Stimulated activated CD4-positive, alpha-beta T cell treated with anti-CD3 and anti-CD28 coated beads, Interleukin-4, amount 100 ng/mL, for 48 hours (primary cell): Measurements from ENCODE around the gene FSD1L.
"Not testable (repeated sequence)": the region's sequence is repeated elsewhere in the genome, so short reads cannot be mapped to it uniquely, and the experiment has no call there.

Experiments
- DNase-seq, 2 donors: peaks; one replicate each; pipeline ENCODE4 v3.0.0-alpha.2; 2020; ENCODE audit warnings: low read depth in 2 of 2

FSD1L gene

DNA sequence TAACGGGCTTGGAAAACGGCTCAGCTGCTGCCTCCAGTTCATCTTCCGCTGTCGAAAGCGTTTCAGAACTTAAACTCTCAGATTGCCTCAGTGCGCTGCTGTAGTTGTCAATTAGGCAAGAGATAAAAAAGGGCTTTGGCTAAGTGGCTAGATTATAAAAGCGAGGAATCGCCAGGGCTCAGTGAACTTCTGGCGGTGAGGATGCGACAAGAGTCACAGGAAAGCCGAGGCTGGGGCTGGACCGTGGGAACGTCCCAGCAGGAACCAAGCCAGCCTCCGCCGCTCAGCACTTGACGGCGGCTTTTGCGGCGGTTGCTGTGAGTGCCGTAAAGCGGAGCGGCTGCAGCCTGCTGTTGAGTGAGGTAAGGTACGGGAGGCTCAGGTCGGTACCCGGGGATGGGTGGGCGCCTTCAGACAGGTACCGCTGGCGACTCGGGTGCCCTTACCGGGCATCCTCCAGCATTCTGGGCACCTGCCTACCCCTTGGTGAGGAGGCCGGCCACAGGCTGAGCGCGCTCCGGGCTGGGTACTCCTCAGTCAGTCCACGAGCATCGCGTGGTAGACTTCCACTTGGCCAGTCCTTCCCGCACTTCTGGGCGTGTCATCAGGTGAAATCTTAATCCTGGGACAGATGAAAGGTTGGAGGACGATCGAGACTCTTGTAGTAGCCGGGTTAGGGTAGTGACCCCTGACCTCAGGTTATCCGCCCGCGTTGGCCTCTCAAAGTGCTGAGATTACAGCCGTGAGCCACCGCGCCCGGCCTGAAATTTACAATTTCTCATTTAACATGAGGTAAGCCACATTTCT, 110.2 kb downstream of the FSD1L start, which contains the start of gene FKTN:
Gene FKTN (plus strand): TSS at position 328 of the 807 bp plus-strand sequence. CDS start 16,902 bp downstream, outside the sequence.
- peak; percentile 63 to 81 for DNase-seq

DNA sequence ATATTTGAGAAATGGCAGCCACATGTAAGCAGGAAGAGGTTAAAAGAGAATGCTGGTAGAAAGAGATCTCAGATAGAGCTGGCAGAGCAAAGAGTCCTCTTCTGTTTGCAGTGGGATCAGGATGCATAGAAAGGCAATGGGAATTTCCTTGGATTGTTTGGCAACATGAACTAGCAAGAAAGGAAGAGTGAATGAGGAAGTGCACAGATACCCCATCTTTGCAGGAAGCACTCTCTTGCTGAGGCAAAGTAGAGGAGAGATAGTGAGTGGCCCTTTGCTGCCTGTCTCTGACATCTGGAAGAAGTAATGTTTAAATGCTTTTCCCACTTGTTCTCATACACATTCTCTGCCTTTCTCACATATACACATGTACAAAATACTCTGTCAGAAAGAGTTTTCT, 124.6 kb downstream of the FSD1L start:
- DNase-seq, result no peak

DNA sequence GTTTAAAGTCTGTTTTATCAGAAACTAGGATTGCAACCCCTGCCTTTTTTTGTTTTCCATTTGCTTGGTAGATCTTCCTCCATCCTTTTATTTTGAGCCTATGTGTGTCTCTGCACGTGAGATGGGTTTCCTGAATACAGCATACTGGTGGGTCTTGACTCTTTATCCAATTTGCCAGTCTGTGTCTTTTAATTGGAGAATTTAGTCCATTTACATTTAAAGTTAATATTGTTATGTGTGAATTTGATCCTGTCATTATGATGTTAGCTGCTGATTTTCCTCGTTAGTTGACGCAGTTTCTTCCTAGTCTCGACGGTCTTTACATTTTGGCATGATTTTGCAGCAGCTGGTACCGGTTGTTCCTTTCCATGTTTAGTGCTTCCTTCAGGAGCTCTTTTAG, 132.1 kb downstream of the FSD1L start:
- not testable (repeated sequence) for DNase-seq

- not testable (repeated sequence) for DNase-seq
These were observed 133.7 kb downstream of the FSD1L start for GRCh38 chr9:105581550-105581949.

GRCh38 chr9:105593145-105593544, 145.3 kb downstream of the FSD1L start:
- DNase-seq, result no peak
